GM12892 (cell line): ENCODE data around the gene FBXL17. TPM values are rescaled to one million over a fixed set of nuclear protein-coding genes. Genes with fewer than 3 reads are reported as not detected.
"Not testable (repeated sequence)": the region's sequence is repeated elsewhere in the genome, so short reads cannot be mapped to it uniquely, and the experiment has no call there.

ENCODE experiments used
- DNase-seq: peaks from one replicate; pipeline ENCODE4 v3.0.0; 2011; ENCODE audit not compliant: insufficient read length
- FAIRE-seq: peaks from 2 replicates; lab custom pipeline; 2011; peaks lifted over from hg19 to GRCh38; lab: Jason Lieb, UNC
- POLR2A ChIP-seq: IDR thresholded peaks from 2 replicates; pipeline ENCODE4 v1.6.1; 2011; ENCODE audit warnings: low read depth, low read length, control low read depth
- POLR2AphosphoS5 ChIP-seq: IDR thresholded peaks from 2 replicates; pipeline ENCODE4 v1.6.1; 2011; ENCODE audit warnings: low read depth, low read length, control low read depth
- TAF1 ChIP-seq: IDR thresholded peaks from 2 replicates; pipeline ENCODE4 v1.6.1; 2011; ENCODE audit warnings: low read depth, mild to moderate bottlenecking, control low read depth, low read length, borderline replicate concordance
- polyA plus RNA-seq: library from polyadenylated mRNA; unstranded; fragments of >200 nt; gene quantifications from one replicate; pipeline ENCODE4 v1.2.1, GENCODE V29; 2012; ENCODE audit warnings: missing spikeins, inconsistent platforms; ENCODE audit not compliant: missing spikeins

Gene FBXL17
- 5.3 TPM for polyA plus RNA-seq

GRCh38 chr5:108381954-108382783 is at the start of gene FBXL17:
FBXL17 (minus strand) TSS chr5:108382098.
- peak; percentile 71 for DNase-seq
- peak; percentile 86 for TF ChIP-seq POLR2AphosphoS5
- peak; percentile 63 for TF ChIP-seq TAF1
- TF ChIP-seq POLR2A = peak; percentile 89
- peak; percentile 98 for FAIRE-seq

- DNase-seq (no peak), FAIRE-seq (no peak)
- TF ChIP-seq TAF1 (no peak), POLR2AphosphoS5 (no peak), POLR2A (no peak)
These were observed 49.2 kb upstream of the FBXL17 start for GRCh38 chr5:108430931-108431608.

- FAIRE-seq (no peak), DNase-seq (no peak)
- TF ChIP-seq TAF1 (no peak), POLR2AphosphoS5 (no peak), POLR2A (no peak)
These were observed 39.8 kb upstream of the FBXL17 start for GRCh38 chr5:108421713-108422112.

GRCh38 chr5:108420755-108421154 is 38.9 kb upstream of the FBXL17 start:
- DNase-seq (no peak), FAIRE-seq (no peak)
- TF ChIP-seq POLR2AphosphoS5 = no peak
- no peak for TF ChIP-seq POLR2A
- no peak for TF ChIP-seq TAF1

- no peak for FAIRE-seq
- no peak for DNase-seq
These were observed 38.3 kb upstream of the FBXL17 start for GRCh38 chr5:108420158-108420557.

GRCh38 chr5:108418197-108418596 is 36.3 kb upstream of the FBXL17 start:
- FAIRE-seq (no peak), DNase-seq (no peak)
- no peak for TF ChIP-seq POLR2A

More at GRCh38 chr5:108420158-108420557, 38.3 kb upstream of the FBXL17 start:
- no peak for TF ChIP-seq POLR2AphosphoS5
- TF ChIP-seq TAF1 = no peak
- TF ChIP-seq POLR2A = no peak

GRCh38 chr5:108417166-108417670 is 35.3 kb upstream of the FBXL17 start:
- FAIRE-seq (no peak), DNase-seq (no peak)
- TF ChIP-seq POLR2A = no peak
- no peak for TF ChIP-seq TAF1
- TF ChIP-seq POLR2AphosphoS5 = no peak

GRCh38 chr5:108415726-108416125 is 33.8 kb upstream of the FBXL17 start:
- DNase-seq = no peak
- FAIRE-seq = no peak

GRCh38 chr5:108409786-108410185 is 27.9 kb upstream of the FBXL17 start:
- no peak for FAIRE-seq
- DNase-seq = no peak
- no peak for TF ChIP-seq TAF1

More at GRCh38 chr5:108415726-108416125, 33.8 kb upstream of the FBXL17 start:
- TF ChIP-seq POLR2AphosphoS5 (no peak), TAF1 (no peak), POLR2A (no peak)

- DNase-seq, FAIRE-seq: not testable (repeated sequence)
These were observed 23.3 kb upstream of the FBXL17 start for GRCh38 chr5:108405201-108405600.

- FAIRE-seq (no peak), DNase-seq (no peak)
- TF ChIP-seq POLR2AphosphoS5 = no peak
- no peak for TF ChIP-seq POLR2A
- no peak for TF ChIP-seq TAF1
These were observed 17.1 kb upstream of the FBXL17 start for GRCh38 chr5:108398964-108399363.

GRCh38 chr5:108396837-108397236 is 14.9 kb upstream of the FBXL17 start:
- FAIRE-seq, DNase-seq: not testable (repeated sequence)
